HCT116 (cell line): ENCODE results near the gene FIP1L1. TPM values are rescaled to one million over a fixed set of nuclear protein-coding genes. Genes with fewer than 3 reads are reported as not detected.
A peak's percentile ranks its signal among the peaks of the same experiment; 100 is the strongest.

ENCODE experiments used
- ATAC-seq: fragments of 200-7000 bp; cut with Tn5 transposase; 2 replicates; pipeline ENCODE4 v1.9.1; 2020; ENCODE audit warnings: mild to moderate bottlenecking, moderate library complexity
- BruUV-seq: library from RNA; stranded (reverse); fragments of 400-500 nt; replicated peaks from 2 replicates; lab custom pipeline; 2021; lab: Mats Ljungman, UMichigan
- CTCF ChIA-PET: fragments of 300-600 bp; sonication (Branson Sonifier 250); formaldehyde crosslinking; loops from one replicate; lab custom pipeline; 2021; ENCODE audit warnings: antibody characterized with exemption; lab: Charles Lee
- POLR2A ChIA-PET: fragments of 300-600, 350-600 bp; sonication (Branson Sonifier 250); formaldehyde crosslinking; loops from one replicate; lab custom pipeline; 2021; ENCODE audit warnings: antibody characterized with exemption; lab: Charles Lee
- RAD21 ChIA-PET, 2 experiments: fragments of 300-600 bp; sonication (Branson Sonifier 250); formaldehyde crosslinking; loops; one replicate each; lab custom pipeline; 2023; ENCODE audit warnings: low total read pairs in 2 of 2; ENCODE audit not compliant: uncharacterized antibody in 2 of 2, unreplicated experiment in 2 of 2, low non-redundant PET in 1 of 2; lab: Charles Lee
- DNase-seq: peaks from one replicate; pipeline ENCODE4 v3.0.0-alpha.2; 2010; ENCODE audit warnings: low read depth, low spot score
- H2AFZ ChIP-seq: fragments of 200-600 bp; shearing (Covaris generic), sonication (generic); 2 replicates; pipeline ENCODE4 v1.6.1; 2017; ENCODE audit warnings: low read depth, mixed run types, mixed read lengths, antibody characterized with exemption, low read length; ENCODE audit not compliant: poor library complexity, severe bottlenecking
- H3K27ac ChIP-seq: 2 replicates; pipeline ENCODE4 v1.5.1; 2012; ENCODE audit warnings: low read depth, low read length
- H3K27me3 ChIP-seq: fragments of 200-600 bp; sonication (generic); 2 replicates; pipeline ENCODE4 v1.6.1; 2016; ENCODE audit warnings: mixed run types, low read length, mixed read lengths; ENCODE audit not compliant: insufficient read depth
- H3K36me3 ChIP-seq, 2 experiments: fragments of 200-500 bp in 1 of 2; fragments of 200-600 bp in 1 of 2; sonication (Bioruptor generic) in 1 of 2; sonication (generic) in 1 of 2; 2 replicates each; pipeline versions ENCODE4 v1.5.1 to v1.6.1; 2014 to 2016; ENCODE audit warnings: low read length in 2 of 2, inconsistent platforms in 1 of 2, mixed read lengths in 1 of 2, mixed run types in 1 of 2; ENCODE audit not compliant: insufficient read depth in 2 of 2, control insufficient read depth in 1 of 2
- H3K4me1 ChIP-seq, 2 experiments: fragments of 200-600 bp in 1 of 2; sonication (generic) in 1 of 2; 2 replicates each; pipeline versions ENCODE4 v1.5.1 to v1.6.1; 2012 to 2017; ENCODE audit warnings: low read length in 2 of 2, inconsistent platforms in 1 of 2, mild to moderate bottlenecking in 1 of 2, mixed read lengths in 1 of 2, mixed run types in 1 of 2, moderate library complexity in 1 of 2; ENCODE audit not compliant: insufficient read depth in 2 of 2, control insufficient read depth in 1 of 2
- H3K4me2 ChIP-seq: fragments of 200-600 bp; sonication (generic); 2 replicates; pipeline ENCODE4 v1.6.1; 2017; ENCODE audit warnings: mixed run types, low read length, mixed read lengths
- H3K4me3 ChIP-seq, 2 experiments: fragments of 200-600 bp in 1 of 2; sonication (generic) in 1 of 2; replicated peaks in 1 of 2; 2 replicates each; pipeline ENCODE4 v1.5.1; 2011 to 2016; ENCODE audit warnings: low read length in 2 of 2, control low read depth in 1 of 2, low read depth in 1 of 2, mild to moderate bottlenecking in 1 of 2, mixed read lengths in 1 of 2, mixed run types in 1 of 2
- H3K79me2 ChIP-seq: fragments of 200-600 bp; sonication (generic); 2 replicates; pipeline ENCODE4 v1.6.1; 2017; ENCODE audit warnings: mild to moderate bottlenecking, mixed run types, low read length, moderate library complexity, mixed read lengths; ENCODE audit not compliant: insufficient read depth
- H3K9ac ChIP-seq: fragments of 200-600 bp; sonication (generic); 2 replicates; pipeline ENCODE4 v1.6.1; 2016; ENCODE audit warnings: low read length, mixed read lengths
- H3K9me2 ChIP-seq: fragments of 200-600 bp; sonication (generic), shearing (Covaris generic); 2 replicates; pipeline ENCODE4 v1.6.1; 2017; ENCODE audit warnings: mixed run types, mild to moderate bottlenecking, moderate library complexity; ENCODE audit not compliant: insufficient read depth
- H3K9me3 ChIP-seq, 2 experiments: fragments of 200-500 bp in 1 of 2; fragments of 200-600 bp in 1 of 2; sonication (Bioruptor generic) in 1 of 2; sonication (generic) in 1 of 2; 2 replicates each; pipeline ENCODE4 v1.6.1; 2014 to 2017; ENCODE audit warnings: low read length in 2 of 2, mixed read lengths in 2 of 2, inconsistent platforms in 1 of 2, low read depth in 1 of 2, mild to moderate bottlenecking in 1 of 2, mixed run types in 1 of 2, moderate library complexity in 1 of 2; ENCODE audit not compliant: control insufficient read depth in 1 of 2, insufficient read depth in 1 of 2
- H4K20me1 ChIP-seq: fragments of 200-600 bp; sonication (generic), shearing (Covaris generic); 2 replicates; pipeline ENCODE4 v1.6.1; 2017; ENCODE audit warnings: mixed run types, mild to moderate bottlenecking, moderate library complexity; ENCODE audit not compliant: insufficient read depth
- CBX3 ChIP-seq: IDR thresholded peaks from 2 replicates; pipeline ENCODE4 v1.6.1; 2012; ENCODE audit warnings: low read depth
- FOSL1 ChIP-seq: IDR thresholded peaks from 2 replicates; pipeline ENCODE4 v1.6.1; 2012; ENCODE audit warnings: low read depth
- POLR2A ChIP-seq: IDR thresholded peaks from 2 replicates; pipeline ENCODE4 v1.7.0; 2011; ENCODE audit warnings: borderline replicate concordance; ENCODE audit not compliant: insufficient read depth, insufficient read length; ENCODE audit errors: extremely low read depth
- POLR2AphosphoS5 ChIP-seq: IDR thresholded peaks from 2 replicates; pipeline ENCODE4 v1.6.1; 2011; ENCODE audit warnings: mild to moderate bottlenecking, low read depth, low read length, moderate library complexity
- SIN3A ChIP-seq: IDR thresholded peaks from 2 replicates; pipeline ENCODE4 v1.6.1; 2012; ENCODE audit warnings: low read depth
- TCF7L2 ChIP-seq: IDR thresholded peaks from 2 replicates; pipeline ENCODE4 v1.7.0; 2011; ENCODE audit warnings: borderline replicate concordance, inconsistent platforms; ENCODE audit not compliant: insufficient read depth, insufficient read length; ENCODE audit errors: extremely low read depth
- intact Hi-C: fragments of 100-400 bp; cut with micrococcal nuclease; formaldehyde crosslinking; loops from 2 replicates; pipeline ENCODE4 v1.10.0; 2022
- total RNA-seq: library from RNA; stranded (reverse); gene quantifications from one replicate; pipeline ENCODE4 v1.2.1, GENCODE V29; 2021; ENCODE audit not compliant: unreplicated experiment
- TF ChIP-seq, protein P1 (sequence below): IDR thresholded peaks from 2 replicates; pipeline ENCODE4 v1.6.1; 2012; ENCODE audit warnings: low read depth

Gene FIP1L1
- total RNA-seq, 1 experiment from 2014 or later, result 63.6 TPM

DNA sequence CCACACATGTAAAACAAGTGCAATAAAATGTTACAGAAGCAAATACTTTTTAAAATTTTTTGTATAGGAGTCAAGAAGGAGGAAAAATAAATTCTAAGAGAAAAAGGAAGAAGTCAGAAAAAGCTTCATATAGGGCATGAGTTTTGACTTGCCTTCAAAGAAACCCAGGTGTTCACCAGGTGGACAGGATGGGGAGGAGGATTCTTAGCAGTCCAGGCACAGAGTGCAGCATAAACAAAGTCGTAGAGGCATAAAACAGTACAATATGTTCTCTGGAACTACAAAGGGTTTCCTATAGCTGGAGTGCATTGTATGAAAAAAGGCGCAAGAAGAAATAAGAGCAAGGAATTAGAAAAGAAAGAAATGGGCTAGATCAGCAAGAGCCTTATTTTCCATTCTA, 9.7 kb upstream of the FIP1L1 start:
- no peak overlapping the region for H3K4me2 ChIP-seq
- no peak overlapping the region for H3K27ac ChIP-seq
- peak overlapping the region; percentile 65 for H2AFZ ChIP-seq
- ATAC-seq, result no peak
- H3K9me2 ChIP-seq, result no peaks in the 10 kb centered on the region
- H3K4me3 ChIP-seq, result no peak overlapping the region
- ChIA-PET RAD21 (no interaction called here), CTCF (no interaction called here), POLR2A (no interaction called here)
- DNase-seq, result no peak
- peaks cover 5 to 15% of the 10 kb centered on the region in 2 experiments; a peak in 2 of 4 replicates for H3K4me1 ChIP-seq
- H3K9me3 ChIP-seq, result no peaks in the 10 kb centered on the region
- no peak for TF ChIP-seq POLR2AphosphoS5
- no peak for TF ChIP-seq FOSL1
- intact Hi-C loops, result no loop called here
- no peaks in the 10 kb centered on the region for H3K36me3 ChIP-seq
- H3K9ac ChIP-seq, result no peak overlapping the region
- H4K20me1 ChIP-seq, result no peaks in the 10 kb centered on the region
- BruUV-seq, result no TSS peak
- H3K79me2 ChIP-seq, result peaks cover 26% of the 10 kb centered on the region
- no peaks in the 10 kb centered on the region for H3K27me3 ChIP-seq

DNA sequence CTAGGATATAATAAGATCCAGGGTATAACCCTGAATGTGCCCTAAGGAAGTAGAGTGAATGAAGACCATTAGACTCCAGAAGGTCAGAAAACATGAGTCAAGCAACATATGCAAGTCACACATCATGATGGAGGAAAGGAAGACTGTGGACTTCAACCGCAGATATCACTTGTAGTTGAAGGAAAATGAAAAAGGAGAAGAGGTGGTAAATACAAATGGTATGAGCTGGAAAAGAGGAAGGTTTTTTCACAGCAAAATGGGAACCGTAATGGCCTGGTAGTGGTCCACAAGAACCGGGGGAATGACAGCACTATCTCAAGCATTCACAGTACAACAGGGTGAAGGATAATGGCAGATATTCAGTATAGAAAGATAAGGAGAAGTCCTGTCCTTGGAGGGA, 6.4 kb upstream of the FIP1L1 start:
- DNase-seq (no peak), ATAC-seq (no peak)
- H3K27ac ChIP-seq, result no peak overlapping the region
- no peaks in the 10 kb centered on the region for H3K9me3 ChIP-seq
- H2AFZ ChIP-seq, result no peak overlapping the region
- no peaks in the 10 kb centered on the region for H3K79me2 ChIP-seq
- BruUV-seq, result no TSS peak
- no peaks in the 10 kb centered on the region for H3K36me3 ChIP-seq
- H3K4me3 ChIP-seq, result no peak overlapping the region
- TF ChIP-seq SIN3A (no peak), POLR2A (no peak), TCF7L2 (no peak), CBX3 (no peak)
- TF ChIP-seq, protein P1, sequence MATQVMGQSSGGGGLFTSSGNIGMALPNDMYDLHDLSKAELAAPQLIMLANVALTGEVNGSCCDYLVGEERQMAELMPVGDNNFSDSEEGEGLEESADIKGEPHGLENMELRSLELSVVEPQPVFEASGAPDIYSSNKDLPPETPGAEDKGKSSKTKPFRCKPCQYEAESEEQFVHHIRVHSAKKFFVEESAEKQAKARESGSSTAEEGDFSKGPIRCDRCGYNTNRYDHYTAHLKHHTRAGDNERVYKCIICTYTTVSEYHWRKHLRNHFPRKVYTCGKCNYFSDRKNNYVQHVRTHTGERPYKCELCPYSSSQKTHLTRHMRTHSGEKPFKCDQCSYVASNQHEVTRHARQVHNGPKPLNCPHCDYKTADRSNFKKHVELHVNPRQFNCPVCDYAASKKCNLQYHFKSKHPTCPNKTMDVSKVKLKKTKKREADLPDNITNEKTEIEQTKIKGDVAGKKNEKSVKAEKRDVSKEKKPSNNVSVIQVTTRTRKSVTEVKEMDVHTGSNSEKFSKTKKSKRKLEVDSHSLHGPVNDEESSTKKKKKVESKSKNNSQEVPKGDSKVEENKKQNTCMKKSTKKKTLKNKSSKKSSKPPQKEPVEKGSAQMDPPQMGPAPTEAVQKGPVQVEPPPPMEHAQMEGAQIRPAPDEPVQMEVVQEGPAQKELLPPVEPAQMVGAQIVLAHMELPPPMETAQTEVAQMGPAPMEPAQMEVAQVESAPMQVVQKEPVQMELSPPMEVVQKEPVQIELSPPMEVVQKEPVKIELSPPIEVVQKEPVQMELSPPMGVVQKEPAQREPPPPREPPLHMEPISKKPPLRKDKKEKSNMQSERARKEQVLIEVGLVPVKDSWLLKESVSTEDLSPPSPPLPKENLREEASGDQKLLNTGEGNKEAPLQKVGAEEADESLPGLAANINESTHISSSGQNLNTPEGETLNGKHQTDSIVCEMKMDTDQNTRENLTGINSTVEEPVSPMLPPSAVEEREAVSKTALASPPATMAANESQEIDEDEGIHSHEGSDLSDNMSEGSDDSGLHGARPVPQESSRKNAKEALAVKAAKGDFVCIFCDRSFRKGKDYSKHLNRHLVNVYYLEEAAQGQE, result no peak
- no peaks in the 10 kb centered on the region for H3K9me2 ChIP-seq
- H3K4me1 ChIP-seq, result peaks cover 5 to 7% of the 10 kb centered on the region in 2 experiments; a peak in 1 of 4 replicates
- intact Hi-C loops, result no loop called here
- ChIA-PET RAD21 (no interaction called here), CTCF (no interaction called here), POLR2A (no interaction called here)
- H3K4me2 ChIP-seq, result no peak overlapping the region
- H3K27me3 ChIP-seq, result no peaks in the 10 kb centered on the region
- H4K20me1 ChIP-seq, result no peaks in the 10 kb centered on the region
- H3K9ac ChIP-seq, result no peak overlapping the region
